ENCODE measurements around the gene TP63.
"Not testable (repeated sequence)": the region's sequence is repeated elsewhere in the genome, so short reads cannot be mapped to it uniquely, and the experiment has no call there.

TP63 gene

DNA sequence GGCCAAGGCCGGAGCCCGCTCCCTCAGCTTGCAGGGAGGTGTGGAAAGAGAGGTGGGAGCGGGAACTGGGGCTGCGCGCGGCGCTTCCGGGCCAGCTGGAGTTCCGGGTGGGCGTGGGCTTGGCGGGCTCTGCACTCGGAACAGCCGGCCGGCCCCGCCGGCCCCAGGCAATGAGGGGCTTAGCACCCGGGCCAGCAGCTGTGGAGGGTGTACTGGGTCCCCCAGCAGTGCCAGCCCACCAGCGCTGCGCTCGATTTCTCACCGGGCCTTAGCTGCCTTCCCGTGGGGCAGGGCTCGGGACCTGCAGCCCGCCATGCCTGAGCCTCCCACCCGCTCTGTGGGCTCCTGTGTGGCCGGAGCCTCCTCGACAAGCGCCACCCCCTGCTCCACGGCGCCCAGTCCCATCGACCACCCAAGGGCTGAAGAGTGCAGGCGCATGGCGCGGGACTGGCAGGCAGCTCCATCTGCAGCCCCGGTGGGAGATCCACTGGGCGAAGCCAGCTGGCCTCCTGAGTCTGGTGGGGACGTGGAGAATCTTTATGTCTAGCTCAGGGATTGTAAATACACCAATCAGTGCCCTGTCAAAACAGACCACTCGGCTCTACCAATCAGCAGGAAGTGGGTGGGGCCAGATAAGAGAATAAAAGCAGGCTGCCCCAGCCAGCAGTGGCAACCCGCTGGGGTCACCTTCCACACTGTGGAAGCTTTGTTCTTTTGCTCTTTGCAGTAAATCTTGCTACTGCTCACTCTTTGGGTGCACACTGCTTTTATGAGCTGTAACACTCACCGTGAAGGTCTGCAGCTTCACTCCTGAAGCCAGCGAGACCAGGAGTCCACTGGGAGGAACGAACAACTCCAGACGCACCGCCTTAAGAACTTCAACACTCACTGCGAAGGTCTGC, 34.9 kb upstream of the TP63 start:
- not testable (repeated sequence) for H3K4me1 ChIP-seq (ENCODE audit: control insufficient read depth, insufficient read depth, low read length, poor library complexity, severe bottlenecking); H3K9me3 ChIP-seq (ENCODE audit: control insufficient read depth, low read length)

DNA sequence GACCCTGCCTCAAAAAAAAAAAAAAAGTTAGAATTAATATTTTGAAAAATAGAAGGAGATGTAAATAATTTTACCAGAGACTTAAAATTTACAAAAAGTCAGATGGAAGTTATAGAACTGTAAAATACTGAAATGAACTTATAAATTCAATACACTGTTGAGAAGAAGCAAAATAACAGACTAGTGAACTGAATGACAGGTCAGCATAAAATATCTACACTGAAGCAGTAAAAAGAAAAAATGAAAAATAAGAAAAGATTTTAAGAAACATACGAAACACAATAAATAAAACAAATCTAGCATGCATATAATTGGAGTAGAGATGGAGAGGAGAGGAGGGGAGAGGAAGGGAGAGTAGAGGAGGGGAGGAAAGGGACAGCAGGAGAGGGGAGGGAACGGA, 33.3 kb upstream of the TP63 start:
- Histone ChIP-seq H3K27ac (ENCODE audit: insufficient read depth, low read length, poor library complexity, severe bottlenecking) (no peak overlapping the region), H3K4me1 (ENCODE audit: control insufficient read depth, insufficient read depth, low read length, poor library complexity, severe bottlenecking) (no peaks in the 10 kb centered on the region), H3K9me3 (ENCODE audit: control insufficient read depth, low read length) (no peaks in the 10 kb centered on the region), H3K36me3 (ENCODE audit: control insufficient read depth, insufficient read depth, low read length) (no peaks in the 10 kb centered on the region), H3K4me3 (ENCODE audit: insufficient read depth, low read depth, low read length, poor library complexity, severe bottlenecking) (no peak overlapping the region), H3K27me3 (replicated peaks; ENCODE audit: control insufficient read depth, insufficient read depth, low read length, poor library complexity, severe bottlenecking) (no peaks in the 10 kb centered on the region)
- DNase-seq = no peak

More for the DNA sequence above, 34.9 kb upstream of the TP63 start:
- not testable (repeated sequence) for H3K4me3 ChIP-seq (ENCODE audit: insufficient read depth, low read depth, low read length, poor library complexity, severe bottlenecking); H3K36me3 ChIP-seq (ENCODE audit: control insufficient read depth, insufficient read depth, low read length); DNase-seq; H3K27me3 ChIP-seq (replicated peaks; ENCODE audit: control insufficient read depth, insufficient read depth, low read length, poor library complexity, severe bottlenecking); H3K27ac ChIP-seq (ENCODE audit: insufficient read depth, low read length, poor library complexity, severe bottlenecking)

DNA sequence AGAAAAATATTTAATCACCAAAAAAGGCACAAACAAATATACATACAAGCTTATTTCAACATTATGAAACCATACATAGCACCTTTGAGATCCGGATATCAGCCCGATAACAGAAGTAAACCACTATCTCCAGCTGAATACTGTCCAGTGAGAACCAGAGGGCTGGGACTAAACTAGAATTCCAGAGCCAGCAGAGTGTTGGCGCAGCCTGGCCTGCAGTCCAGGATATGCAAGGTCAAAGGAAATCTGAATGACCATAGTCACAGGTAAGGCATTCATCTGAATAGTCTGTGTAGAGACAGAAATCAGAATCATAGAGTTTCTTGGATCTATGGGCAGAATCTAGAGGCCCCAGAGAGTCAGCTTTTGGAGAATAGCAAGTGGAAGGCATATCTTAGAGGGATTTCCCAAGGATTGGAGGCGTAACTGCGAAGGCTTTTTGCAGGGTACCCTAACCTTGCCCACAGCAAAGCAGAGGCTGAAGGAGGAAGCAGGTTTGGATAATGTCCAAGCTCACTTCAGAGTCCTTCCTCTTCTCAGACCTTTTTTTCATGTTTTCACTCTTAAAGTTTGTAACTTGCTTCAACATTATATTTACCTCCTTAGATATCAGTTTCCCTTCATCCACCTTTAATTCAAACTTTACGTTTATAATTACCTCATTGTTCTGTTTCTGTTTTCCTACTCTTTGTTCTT, 32.5 kb upstream of the TP63 start:
- Histone ChIP-seq H3K4me1 (ENCODE audit: control insufficient read depth, insufficient read depth, low read length, poor library complexity, severe bottlenecking) (no peaks in the 10 kb centered on the region), H3K27me3 (replicated peaks; ENCODE audit: control insufficient read depth, insufficient read depth, low read length, poor library complexity, severe bottlenecking) (no peaks in the 10 kb centered on the region), H3K36me3 (ENCODE audit: control insufficient read depth, insufficient read depth, low read length) (no peaks in the 10 kb centered on the region), H3K9me3 (ENCODE audit: control insufficient read depth, low read length) (no peaks in the 10 kb centered on the region), H3K27ac (ENCODE audit: insufficient read depth, low read length, poor library complexity, severe bottlenecking) (no peak overlapping the region), H3K4me3 (ENCODE audit: insufficient read depth, low read depth, low read length, poor library complexity, severe bottlenecking) (no peak overlapping the region)
- no peak for DNase-seq

DNA sequence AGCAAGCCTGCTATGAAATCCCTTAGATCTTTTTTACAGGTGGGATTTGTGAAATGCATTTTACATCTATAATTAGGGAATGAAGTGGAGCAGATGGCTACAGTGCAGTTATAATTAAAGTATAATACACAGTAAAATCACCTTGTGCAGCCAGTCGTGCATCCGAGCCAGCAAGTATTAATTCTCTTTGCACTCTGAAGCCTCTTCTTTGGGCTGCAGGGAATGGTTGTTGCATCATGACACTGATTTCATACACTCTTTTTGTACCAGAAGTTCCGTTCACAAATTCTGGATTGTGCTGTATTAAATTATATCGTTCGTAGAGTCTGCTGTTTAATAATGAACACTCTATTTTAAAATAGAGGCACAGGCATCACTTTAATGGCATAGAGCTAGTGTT, 28.7 kb upstream of the TP63 start:
- DNase-seq = no peak
- Histone ChIP-seq H3K27ac (ENCODE audit: insufficient read depth, low read length, poor library complexity, severe bottlenecking) (no peak overlapping the region), H3K4me3 (ENCODE audit: insufficient read depth, low read depth, low read length, poor library complexity, severe bottlenecking) (no peak overlapping the region), H3K4me1 (ENCODE audit: control insufficient read depth, insufficient read depth, low read length, poor library complexity, severe bottlenecking) (no peaks in the 10 kb centered on the region), H3K9me3 (ENCODE audit: control insufficient read depth, low read length) (no peaks in the 10 kb centered on the region), H3K36me3 (ENCODE audit: control insufficient read depth, insufficient read depth, low read length) (no peaks in the 10 kb centered on the region), H3K27me3 (replicated peaks; ENCODE audit: control insufficient read depth, insufficient read depth, low read length, poor library complexity, severe bottlenecking) (no peaks in the 10 kb centered on the region)

DNA sequence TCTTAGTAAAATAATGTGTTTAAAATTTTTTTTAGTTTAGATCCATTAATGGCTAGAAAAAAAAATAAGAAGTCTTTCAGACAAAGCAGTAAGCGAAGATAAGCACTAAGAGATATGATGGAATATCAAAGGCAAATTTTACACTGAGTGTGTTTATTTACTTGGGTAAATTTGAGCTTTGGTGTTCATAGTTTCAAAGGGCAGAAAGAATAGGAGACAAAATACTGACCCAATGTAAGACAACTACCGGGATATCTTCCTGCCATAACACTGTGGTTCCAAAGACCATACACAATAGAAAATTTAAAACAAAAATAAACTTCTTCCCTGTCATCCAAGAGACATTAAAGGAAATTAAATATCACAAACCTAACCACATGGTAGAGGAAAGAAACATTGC, 25.5 kb upstream of the TP63 start:
- DNase-seq = no peak
- Histone ChIP-seq H3K9me3 (ENCODE audit: control insufficient read depth, low read length) (no peaks in the 10 kb centered on the region), H3K27ac (ENCODE audit: insufficient read depth, low read length, poor library complexity, severe bottlenecking) (no peak overlapping the region), H3K4me3 (ENCODE audit: insufficient read depth, low read depth, low read length, poor library complexity, severe bottlenecking) (no peak overlapping the region), H3K36me3 (ENCODE audit: control insufficient read depth, insufficient read depth, low read length) (no peaks in the 10 kb centered on the region), H3K27me3 (replicated peaks; ENCODE audit: control insufficient read depth, insufficient read depth, low read length, poor library complexity, severe bottlenecking) (no peaks in the 10 kb centered on the region), H3K4me1 (ENCODE audit: control insufficient read depth, insufficient read depth, low read length, poor library complexity, severe bottlenecking) (no peaks in the 10 kb centered on the region)

DNA sequence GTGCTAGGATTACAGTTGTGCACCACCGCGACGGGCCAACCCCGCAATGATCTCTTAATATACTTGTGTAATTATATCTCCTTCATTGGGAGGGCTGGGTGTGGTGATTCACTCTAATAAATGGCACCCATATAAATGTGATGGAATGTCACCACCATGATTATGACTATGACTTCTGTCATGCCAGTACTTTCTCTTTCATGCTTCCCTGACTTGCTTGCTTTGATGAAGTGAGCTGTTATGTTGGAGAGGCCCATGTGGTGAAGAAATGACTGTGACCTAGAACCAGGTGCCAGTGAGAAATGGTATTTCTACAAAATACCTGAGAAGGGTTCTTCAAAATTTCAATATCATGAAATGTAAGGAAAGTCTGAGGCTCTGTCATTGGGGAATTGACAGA, 24.4 kb upstream of the TP63 start:
- no peaks in the 10 kb centered on the region for H3K4me1 ChIP-seq (ENCODE audit: control insufficient read depth, insufficient read depth, low read length, poor library complexity, severe bottlenecking)

DNA sequence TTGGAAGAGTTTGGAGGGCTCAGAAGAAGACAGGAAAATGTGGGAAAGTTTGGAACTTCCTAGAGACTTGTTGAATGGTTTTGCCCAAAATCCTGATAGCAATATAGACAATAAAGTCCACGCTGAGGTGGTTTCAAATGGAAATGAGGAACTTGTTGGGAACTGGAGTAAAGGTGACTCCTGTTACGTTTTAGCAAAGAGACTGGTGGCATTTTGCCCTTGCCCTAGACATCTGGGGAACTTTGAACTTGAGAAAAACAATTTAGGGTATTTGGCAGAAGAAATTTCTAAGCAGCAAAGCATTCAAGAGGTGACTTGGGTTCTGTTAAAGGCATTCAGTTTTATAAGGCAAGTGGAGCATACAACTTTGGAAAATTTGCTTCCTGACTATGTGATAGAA, 18.5 kb upstream of the TP63 start:
- not testable (repeated sequence) for H3K36me3 ChIP-seq (ENCODE audit: control insufficient read depth, insufficient read depth, low read length); DNase-seq; H3K4me3 ChIP-seq (ENCODE audit: insufficient read depth, low read depth, low read length, poor library complexity, severe bottlenecking); H3K4me1 ChIP-seq (ENCODE audit: control insufficient read depth, insufficient read depth, low read length, poor library complexity, severe bottlenecking); H3K27ac ChIP-seq (ENCODE audit: insufficient read depth, low read length, poor library complexity, severe bottlenecking); H3K9me3 ChIP-seq (ENCODE audit: control insufficient read depth, low read length); H3K27me3 ChIP-seq (replicated peaks; ENCODE audit: control insufficient read depth, insufficient read depth, low read length, poor library complexity, severe bottlenecking)

More for the DNA sequence above, 24.4 kb upstream of the TP63 start:
- no peak overlapping the region for H3K27ac ChIP-seq (ENCODE audit: insufficient read depth, low read length, poor library complexity, severe bottlenecking)
- no peak overlapping the region for H3K4me3 ChIP-seq (ENCODE audit: insufficient read depth, low read depth, low read length, poor library complexity, severe bottlenecking)
- H3K36me3 ChIP-seq (ENCODE audit: control insufficient read depth, insufficient read depth, low read length) = no peaks in the 10 kb centered on the region
- DNase-seq = no peak
- no peaks in the 10 kb centered on the region for H3K9me3 ChIP-seq (ENCODE audit: control insufficient read depth, low read length)
- H3K27me3 ChIP-seq (replicated peaks; ENCODE audit: control insufficient read depth, insufficient read depth, low read length, poor library complexity, severe bottlenecking) = no peaks in the 10 kb centered on the region

DNA sequence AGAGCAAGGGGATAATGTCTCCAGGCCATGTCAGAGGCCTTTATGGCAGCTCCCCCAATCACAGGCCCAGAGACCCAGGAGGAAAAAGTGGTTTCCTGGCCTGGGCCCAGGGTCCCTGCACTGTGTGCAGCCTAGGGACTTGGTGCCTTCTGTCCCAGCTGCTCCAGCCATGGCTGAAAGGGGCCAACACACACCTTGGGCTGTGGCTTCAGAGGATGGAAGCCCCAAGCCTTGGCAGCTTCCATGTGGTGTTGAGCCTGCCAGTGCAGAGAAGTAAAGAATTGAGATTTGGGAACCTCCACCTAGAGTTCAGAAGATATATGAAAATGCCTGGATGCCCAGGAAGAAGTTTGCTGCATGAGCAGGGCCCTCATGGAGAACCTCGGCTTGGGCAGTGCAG, 18.1 kb upstream of the TP63 start:
- Histone ChIP-seq H3K9me3 (ENCODE audit: control insufficient read depth, low read length) (no peaks in the 10 kb centered on the region), H3K27me3 (replicated peaks; ENCODE audit: control insufficient read depth, insufficient read depth, low read length, poor library complexity, severe bottlenecking) (no peaks in the 10 kb centered on the region), H3K36me3 (ENCODE audit: control insufficient read depth, insufficient read depth, low read length) (no peaks in the 10 kb centered on the region), H3K27ac (ENCODE audit: insufficient read depth, low read length, poor library complexity, severe bottlenecking) (no peak overlapping the region), H3K4me3 (ENCODE audit: insufficient read depth, low read depth, low read length, poor library complexity, severe bottlenecking) (no peak overlapping the region), H3K4me1 (ENCODE audit: control insufficient read depth, insufficient read depth, low read length, poor library complexity, severe bottlenecking) (no peaks in the 10 kb centered on the region)
- no peak for DNase-seq

DNA sequence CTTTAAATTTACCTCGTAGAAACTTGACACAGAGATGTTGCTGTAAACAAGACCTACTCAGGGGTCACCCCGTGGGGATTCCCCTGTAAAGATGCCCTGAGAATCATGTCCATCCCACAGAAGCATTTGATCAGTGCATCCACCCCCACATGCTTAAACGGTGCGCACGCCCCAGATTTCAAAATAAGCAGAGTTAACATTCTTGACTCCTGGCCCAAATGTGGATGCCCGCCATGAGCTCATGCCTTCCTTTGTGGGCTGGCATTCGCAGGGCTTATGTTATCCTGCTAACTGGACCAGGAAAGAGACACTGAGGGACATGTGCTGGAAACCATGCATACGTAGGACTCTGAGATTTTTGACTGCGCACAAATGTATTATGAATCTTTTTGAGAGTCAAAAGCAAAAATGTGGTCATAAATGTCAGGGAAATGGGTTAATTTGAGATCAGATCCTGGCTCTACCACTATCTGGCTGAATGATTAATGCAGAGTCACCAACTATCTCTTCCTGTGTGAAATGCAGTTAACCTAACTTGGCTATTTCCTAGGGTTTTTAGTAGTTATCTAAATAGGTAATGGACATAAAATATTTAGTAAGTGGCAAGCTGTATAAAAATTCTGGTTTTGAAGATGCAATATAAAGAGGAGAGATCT, 9.1 kb upstream of the TP63 start:
- Histone ChIP-seq H3K4me3 (ENCODE audit: insufficient read depth, low read depth, low read length, poor library complexity, severe bottlenecking) (no peak overlapping the region), H3K9me3 (ENCODE audit: control insufficient read depth, low read length) (no peaks in the 10 kb centered on the region), H3K36me3 (ENCODE audit: control insufficient read depth, insufficient read depth, low read length) (no peaks in the 10 kb centered on the region), H3K27me3 (replicated peaks; ENCODE audit: control insufficient read depth, insufficient read depth, low read length, poor library complexity, severe bottlenecking) (no peaks in the 10 kb centered on the region), H3K27ac (ENCODE audit: insufficient read depth, low read length, poor library complexity, severe bottlenecking) (no peak overlapping the region), H3K4me1 (ENCODE audit: control insufficient read depth, insufficient read depth, low read length, poor library complexity, severe bottlenecking) (no peaks in the 10 kb centered on the region)
- DNase-seq = no peak

DNA sequence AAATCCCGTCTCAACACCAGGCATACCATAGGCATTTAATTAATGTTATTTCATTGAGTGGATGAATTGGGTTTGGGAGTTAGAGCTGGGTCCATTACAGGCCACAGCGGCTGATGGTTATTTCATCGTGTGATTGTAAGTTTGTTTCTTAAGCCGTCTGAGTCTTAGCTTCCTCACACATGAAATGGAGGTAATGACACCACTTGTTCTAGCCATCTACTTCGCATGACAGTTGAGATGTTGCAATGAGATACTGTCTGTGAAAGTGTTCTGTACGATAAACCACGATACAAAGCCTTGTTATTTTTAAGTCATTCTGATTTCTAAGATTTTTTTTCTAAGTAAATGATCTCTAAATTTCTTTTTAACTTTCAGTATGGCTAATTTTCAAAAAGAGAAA, 8.6 kb upstream of the TP63 start:
- H3K27me3 ChIP-seq (replicated peaks; ENCODE audit: control insufficient read depth, insufficient read depth, low read length, poor library complexity, severe bottlenecking) = no peaks in the 10 kb centered on the region
- no peaks in the 10 kb centered on the region for H3K9me3 ChIP-seq (ENCODE audit: control insufficient read depth, low read length)
- H3K4me1 ChIP-seq (ENCODE audit: control insufficient read depth, insufficient read depth, low read length, poor library complexity, severe bottlenecking) = no peaks in the 10 kb centered on the region
- no peak for DNase-seq
- H3K27ac ChIP-seq (ENCODE audit: insufficient read depth, low read length, poor library complexity, severe bottlenecking) = no peak overlapping the region
- no peak overlapping the region for H3K4me3 ChIP-seq (ENCODE audit: insufficient read depth, low read depth, low read length, poor library complexity, severe bottlenecking)
- H3K36me3 ChIP-seq (ENCODE audit: control insufficient read depth, insufficient read depth, low read length) = no peaks in the 10 kb centered on the region
